ENCODE results near the gene RER1.

The RER1 gene

DNA sequence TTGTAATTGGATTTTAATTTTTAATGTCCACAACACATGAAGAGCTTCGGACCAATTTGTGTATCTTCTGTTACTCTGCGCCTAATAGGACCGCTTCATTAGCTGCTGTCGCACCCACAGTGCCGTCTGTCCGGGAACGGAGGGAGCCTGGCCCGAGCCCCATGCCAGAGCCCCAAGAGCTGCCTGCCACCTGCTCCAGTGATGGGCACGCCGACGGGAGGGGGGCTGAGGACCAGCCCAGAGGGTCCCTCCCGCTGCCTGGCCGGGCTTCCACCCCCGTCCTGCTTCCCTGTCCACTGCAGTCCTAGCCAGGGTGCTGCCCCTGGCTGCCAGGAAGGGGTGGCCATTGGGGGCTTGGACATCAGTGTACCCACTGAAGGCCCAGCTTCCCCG lies 54.2 kb downstream of the RER1 start:
- DNase-seq (ENCODE audit: low spot score), result no peak

DNA sequence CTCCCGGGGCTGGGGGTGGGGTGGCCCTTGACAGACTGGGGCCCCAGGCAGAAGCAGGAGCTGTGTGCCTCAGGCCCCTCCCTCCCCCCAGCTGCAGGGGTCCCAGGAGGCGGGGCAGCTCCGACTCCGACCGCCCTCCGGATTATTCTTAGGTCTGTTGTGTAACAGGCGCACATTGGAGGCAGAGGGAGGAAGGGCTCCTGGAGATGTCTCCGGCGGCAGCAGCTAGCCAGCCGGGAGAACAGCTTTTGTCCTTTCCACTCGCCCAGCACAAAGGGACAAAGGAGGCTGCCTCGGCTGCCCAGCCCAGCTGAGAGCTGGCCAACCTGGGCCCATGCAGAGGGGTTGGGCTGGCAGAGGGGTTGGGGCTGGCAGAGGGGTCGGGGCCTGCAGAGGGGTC lies 54.8 kb downstream of the RER1 start:
- DNase-seq (ENCODE audit: low spot score), result peak; percentile 82

DNA sequence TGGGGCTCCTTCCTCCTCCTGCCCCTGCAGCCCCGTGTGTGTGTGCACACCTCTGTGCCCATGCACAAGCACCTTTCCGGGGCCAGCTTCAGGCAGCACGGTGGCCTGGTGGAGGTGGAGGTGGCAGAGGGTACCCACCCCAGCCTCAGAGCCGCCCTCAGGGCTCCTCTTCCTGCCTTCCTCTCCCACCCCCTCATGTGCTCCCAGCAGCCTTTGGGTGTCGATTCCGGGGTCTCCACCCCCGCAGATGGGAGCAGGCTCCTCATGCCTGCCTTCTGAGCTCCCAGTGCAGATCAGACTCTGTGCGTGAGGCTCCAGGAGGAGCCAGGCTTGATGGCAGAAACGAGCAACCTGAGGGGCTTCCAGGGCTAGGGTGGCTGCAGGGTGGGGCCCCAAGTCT lies 55.2 kb downstream of the RER1 start:
- DNase-seq (ENCODE audit: low spot score), result no peak

DNA sequence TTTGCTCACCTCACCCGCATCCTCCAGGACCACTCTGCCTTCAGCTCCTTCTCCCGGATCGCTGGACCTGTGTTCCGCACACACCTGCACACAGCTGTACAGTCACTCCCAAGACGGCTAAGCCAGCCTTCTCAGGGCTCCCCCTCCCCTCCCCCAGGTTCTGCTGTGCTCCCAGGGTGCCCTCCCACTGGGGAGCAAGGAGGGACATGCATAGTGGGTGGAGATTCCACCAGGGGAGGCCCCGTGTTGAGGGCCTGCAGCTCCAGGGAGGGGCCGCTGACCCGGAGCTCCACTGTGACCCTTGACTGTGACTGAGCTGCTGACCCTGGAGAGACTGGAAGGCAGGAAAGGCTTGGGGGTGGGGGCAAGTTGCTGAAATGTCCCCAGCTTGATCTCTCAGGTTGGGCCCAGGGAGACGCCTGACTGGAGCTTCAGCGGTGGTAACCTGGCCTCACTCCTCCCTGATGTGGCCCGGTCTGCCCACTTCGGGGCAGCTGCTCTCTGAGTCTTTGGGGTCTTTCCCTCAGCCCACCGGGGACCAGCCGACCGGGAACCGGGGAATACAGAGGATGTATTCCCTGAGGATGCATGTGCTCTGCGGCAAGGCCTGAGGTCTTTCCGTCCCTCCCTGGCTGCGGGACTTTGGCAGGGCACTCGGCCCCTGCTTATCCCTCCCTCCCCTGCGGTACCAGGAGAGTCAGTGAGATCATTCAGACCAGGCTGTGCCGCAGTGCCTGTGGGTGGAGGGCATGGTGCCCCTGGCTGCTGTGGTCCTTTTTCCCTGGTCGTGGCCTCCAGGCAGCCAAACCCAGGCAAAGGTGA lies 55.8 kb downstream of the RER1 start:
- DNase-seq (ENCODE audit: low spot score), result no peak

DNA sequence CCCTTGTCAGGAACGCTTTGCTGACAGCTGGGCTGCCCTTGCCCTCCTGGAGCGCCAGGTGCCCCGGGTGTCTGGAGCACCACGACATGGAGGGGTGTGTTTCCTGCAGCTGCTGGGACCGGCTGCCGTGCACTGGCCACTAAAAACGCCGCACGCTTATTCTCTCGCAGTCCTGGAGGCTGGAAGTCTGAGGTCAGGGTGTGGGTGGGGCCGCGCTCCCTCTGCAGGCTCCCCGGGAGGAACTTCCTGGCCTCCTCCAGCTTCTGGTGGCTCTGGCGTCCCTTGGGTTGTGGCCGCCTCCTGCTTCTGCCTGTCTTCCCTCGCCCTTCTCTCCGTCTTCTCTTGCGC lies 56.4 kb downstream of the RER1 start:
- DNase-seq (ENCODE audit: low spot score), result no peak

DNA sequence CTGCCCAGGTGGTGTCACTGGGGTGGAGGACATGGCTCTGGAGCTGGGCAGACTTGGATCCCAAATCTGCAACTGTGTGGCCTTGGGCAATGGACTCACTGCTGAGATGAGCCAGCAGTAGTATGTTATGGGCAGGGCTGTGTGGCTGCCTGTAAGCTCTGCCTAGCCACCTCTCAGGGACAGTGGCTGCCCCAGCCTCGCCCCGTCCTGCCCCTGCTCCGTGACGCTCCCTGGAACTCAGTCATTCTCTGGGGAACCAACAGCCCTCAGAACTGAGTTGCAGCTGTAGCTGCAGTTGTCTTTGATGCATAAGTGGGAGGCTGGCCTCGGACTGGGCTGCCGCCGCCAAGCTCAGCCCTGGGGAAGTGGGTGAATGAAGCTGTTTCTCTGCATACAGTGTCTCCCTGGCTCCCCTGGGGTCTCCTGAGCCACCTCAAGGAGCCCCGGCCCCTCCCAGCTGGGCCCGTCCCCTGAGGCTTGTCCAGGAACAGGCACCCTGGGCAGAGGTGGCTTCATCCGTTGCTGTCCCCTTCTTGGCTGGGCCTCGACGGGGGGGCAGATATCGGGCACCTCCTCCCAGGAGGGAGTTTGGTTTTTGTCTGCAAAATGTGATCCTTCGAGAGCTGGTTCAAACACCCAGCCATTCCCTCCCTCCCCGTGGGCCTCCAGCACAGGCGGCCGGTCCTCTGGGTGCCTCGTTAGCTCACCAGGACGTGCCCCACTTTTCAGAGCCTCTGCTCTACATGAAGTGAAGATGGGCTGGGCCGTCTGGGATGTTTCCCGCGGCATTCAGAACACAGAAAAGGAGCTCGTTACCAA lies 58.2 kb downstream of the RER1 start:
- DNase-seq (ENCODE audit: low spot score), result peak; percentile 69

DNA sequence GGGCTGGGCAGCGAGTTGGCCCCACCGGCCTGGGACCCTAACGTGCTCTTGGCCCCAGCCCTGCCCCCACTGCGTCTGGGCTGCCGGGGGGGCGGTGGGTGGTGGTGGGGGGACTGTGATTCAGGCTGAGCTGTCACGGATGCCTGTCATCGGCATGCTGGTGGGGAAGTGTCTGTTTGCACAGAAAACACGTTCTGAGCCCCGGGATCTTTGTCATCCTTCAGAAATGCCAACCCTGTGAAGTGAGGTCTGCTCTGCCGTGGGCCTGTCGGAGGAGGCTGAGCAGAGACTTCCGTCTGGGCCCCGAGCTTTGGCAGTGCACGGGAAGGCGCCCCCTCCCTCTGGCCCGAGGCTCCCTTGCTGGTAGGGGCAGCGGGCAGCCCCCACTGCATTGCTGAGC lies 60.1 kb downstream of the RER1 start:
- no peak for DNase-seq (ENCODE audit: low spot score)

DNA sequence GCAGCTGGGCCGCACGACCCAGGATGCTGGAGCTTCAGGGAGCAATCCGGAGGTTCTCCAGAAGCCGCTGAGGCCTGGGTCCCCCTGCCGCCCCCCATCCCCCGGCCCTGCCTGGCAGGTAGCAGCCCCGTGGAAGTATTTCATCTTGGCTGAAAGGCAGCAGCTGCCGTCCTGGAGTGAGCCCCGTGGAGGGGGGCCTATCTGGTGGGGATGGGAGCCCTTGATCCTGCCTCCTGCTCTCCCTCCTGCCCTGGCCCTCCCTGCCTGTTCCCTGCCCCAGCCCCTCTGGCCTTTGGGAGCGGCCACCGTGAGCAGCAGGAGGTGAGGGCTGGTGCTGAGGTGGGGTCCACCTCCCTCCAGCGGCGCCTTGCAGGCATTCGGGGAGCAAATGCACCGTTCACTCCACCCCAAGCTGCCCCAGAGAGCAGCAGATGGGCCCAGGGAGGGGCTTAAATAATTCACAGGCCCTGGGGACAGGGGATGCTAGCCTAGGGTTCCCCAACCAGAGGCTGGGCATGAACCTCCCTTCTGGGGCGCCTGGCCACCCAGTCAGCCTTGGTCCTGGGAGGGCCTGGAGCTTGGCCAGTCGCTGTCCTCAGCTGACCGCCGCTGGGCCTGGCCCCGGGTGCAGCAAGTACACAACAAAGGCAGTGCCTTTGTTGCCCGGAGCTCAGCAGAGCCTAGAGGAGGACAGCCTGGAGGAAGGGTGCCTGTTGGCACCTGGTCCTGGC lies 60.7 kb downstream of the RER1 start:
- peak; percentile 90 for DNase-seq (ENCODE audit: low spot score)

DNA sequence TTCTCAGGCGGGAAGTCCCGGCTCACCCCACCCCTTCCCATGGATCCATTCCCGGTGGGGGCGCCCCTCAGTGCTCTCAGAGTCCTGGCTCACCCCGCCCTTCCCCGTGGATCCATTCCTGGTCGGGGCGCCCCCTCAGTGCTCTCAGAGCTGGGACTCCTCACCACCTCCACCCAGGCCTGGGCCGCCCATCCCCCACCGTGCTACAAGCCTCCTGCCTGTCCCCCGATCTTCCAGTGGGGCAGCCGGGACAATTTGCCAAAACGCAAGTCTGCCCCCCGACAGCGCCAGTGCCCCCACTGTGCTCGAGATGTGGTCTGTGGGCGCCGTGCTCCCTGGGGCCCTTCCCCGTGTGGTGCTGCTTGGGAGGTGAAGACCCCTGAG lies 61.3 kb downstream of the RER1 start:
- DNase-seq (ENCODE audit: low spot score), result no peak

DNA sequence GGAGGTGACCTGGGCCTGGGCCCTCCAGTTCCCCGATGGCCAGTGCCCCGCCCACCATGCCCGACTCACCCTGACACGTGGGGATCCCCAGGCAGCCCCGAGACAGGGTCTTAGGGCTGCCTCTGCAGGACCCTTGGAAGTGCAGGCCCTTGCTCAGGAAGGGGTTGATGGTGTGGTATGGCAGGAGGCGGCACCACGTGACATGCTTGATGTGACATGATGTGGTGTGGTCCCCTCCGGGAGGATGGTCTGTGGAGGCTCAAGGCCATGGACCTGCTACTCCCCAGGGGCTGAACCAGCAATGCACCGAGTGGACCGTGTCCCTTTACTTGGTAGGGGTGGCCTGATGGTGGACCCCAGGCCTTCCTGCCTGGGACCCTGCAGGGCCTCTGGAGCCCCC lies 62.6 kb downstream of the RER1 start:
- no peak for DNase-seq (ENCODE audit: low spot score)
